Type B pancreatic cell (in vitro differentiated cells): ENCODE results near the gene KCNQ5. TPM values are rescaled to one million over a fixed set of nuclear protein-coding genes. Genes with fewer than 3 reads are reported as not detected.

Experiments used
- DNase-seq: peaks from one replicate; pipeline ENCODE4 v3.0.0; 2021; ENCODE audit warnings: mixed read lengths; ENCODE audit not compliant: unreplicated experiment; ENCODE audit errors: extremely low spot score
- H3K27ac Mint-ChIP-seq: 2 replicates; pipeline ENCODE4 v1.8.0; 2021; ENCODE audit warnings: mild to moderate bottlenecking, mixed read lengths
- H3K27me3 Mint-ChIP-seq: 2 replicates; pipeline ENCODE4 v1.8.0; 2021; ENCODE audit warnings: mixed read lengths
- H3K36me3 Mint-ChIP-seq: 2 replicates; pipeline ENCODE4 v1.8.0; 2021; ENCODE audit warnings: mixed read lengths
- H3K4me1 Mint-ChIP-seq: one replicate; pipeline ENCODE4 v1.8.0; 2021; ENCODE audit warnings: mixed read lengths; ENCODE audit not compliant: unreplicated experiment
- H3K4me3 Mint-ChIP-seq: 2 replicates; pipeline ENCODE4 v1.8.0; 2021; ENCODE audit warnings: mild to moderate bottlenecking, mixed read lengths
- H3K9me3 Mint-ChIP-seq: 2 replicates; pipeline ENCODE4 v1.8.0; 2021; ENCODE audit warnings: mixed read lengths
- total RNA-seq: library from RNA; stranded (reverse); gene quantifications from 2 replicates; pipeline ENCODE4 v1.2.1, GENCODE V29; 2021; ENCODE audit warnings: low replicate concordance
- TF ChIP-seq, protein P1 (sequence below): fragments of 200-600 bp; sonication (generic); conservative IDR thresholded peaks from 2 replicates; pipeline ENCODE4 v1.5.0; 2021; ENCODE audit warnings: antibody characterized with exemption, mild to moderate bottlenecking

KCNQ5 gene
- total RNA-seq, 1 donor from 2014 or later = 1.7 TPM

DNA sequence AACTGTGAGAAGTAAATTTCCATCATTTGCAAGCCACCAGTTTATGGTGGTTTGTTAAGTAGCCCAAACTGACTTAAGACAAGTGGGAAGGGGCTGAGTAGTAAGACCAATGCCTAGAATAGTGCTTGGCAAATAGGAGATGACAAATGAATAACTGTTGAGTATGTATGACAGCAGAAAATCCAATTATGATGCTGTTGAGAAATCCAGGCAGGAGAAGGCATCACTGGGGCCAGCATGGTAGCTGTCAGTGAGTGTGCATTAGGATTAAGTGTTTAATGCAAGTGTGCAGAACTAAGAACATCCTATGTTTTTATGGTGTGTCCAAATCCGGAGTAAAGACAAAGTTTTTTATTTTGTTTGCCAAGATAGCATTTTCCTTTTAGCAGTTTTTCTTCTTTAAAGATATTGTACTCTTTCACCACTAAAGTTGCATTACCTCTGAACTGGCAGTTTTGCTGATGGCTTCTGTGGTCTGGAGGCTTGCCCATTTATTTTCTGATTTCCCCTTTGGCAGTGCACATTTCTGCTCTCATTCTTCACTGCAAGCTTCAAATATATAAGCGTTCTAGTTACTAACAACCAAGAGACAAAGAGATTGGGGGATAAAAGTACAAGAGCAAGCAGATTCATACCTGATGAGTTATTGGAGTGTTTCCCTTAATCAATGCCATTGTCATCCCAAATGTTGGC lies 289.7 kb downstream of the KCNQ5 start:
- Mint-ChIP-seq H3K27me3 (peaks cover 3% of the 10 kb centered on the region), H3K4me3 (no peak overlapping the region), H3K9me3 (peaks cover 8% of the 10 kb centered on the region), H3K4me1 (no peaks in the 10 kb centered on the region), H3K36me3 (no peaks in the 10 kb centered on the region), H3K27ac (no peak overlapping the region)
- no peak for DNase-seq
- TF ChIP-seq, protein P1, sequence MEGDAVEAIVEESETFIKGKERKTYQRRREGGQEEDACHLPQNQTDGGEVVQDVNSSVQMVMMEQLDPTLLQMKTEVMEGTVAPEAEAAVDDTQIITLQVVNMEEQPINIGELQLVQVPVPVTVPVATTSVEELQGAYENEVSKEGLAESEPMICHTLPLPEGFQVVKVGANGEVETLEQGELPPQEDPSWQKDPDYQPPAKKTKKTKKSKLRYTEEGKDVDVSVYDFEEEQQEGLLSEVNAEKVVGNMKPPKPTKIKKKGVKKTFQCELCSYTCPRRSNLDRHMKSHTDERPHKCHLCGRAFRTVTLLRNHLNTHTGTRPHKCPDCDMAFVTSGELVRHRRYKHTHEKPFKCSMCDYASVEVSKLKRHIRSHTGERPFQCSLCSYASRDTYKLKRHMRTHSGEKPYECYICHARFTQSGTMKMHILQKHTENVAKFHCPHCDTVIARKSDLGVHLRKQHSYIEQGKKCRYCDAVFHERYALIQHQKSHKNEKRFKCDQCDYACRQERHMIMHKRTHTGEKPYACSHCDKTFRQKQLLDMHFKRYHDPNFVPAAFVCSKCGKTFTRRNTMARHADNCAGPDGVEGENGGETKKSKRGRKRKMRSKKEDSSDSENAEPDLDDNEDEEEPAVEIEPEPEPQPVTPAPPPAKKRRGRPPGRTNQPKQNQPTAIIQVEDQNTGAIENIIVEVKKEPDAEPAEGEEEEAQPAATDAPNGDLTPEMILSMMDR = no peak

DNA sequence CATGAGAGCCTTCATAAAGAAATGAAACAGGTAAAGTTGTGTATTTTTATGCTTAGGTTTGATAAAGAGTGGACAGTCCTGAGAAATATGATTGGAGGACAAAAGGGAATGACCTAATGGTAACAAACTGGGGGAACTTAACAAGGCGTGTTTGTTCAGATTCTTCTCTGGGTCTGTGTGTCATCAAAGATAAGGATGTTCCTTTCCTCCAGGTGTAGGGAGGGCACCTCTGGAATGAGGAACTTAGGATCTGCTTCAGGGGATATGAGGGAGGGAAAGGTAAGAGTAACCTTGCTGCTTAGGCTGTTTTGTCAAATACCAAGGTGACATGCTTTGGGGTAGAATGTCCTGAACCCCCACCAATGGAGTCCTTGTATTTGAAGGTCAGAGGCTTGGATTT lies 291.9 kb downstream of the KCNQ5 start:
- TF ChIP-seq, protein P1 = no peak
- H3K4me3 Mint-ChIP-seq = no peak overlapping the region
- peak overlapping the region; percentile 91 for H3K27ac Mint-ChIP-seq
- H3K27me3 Mint-ChIP-seq = peaks cover 3% of the 10 kb centered on the region
- H3K4me1 Mint-ChIP-seq = no peaks in the 10 kb centered on the region
- H3K9me3 Mint-ChIP-seq = peaks cover 8% of the 10 kb centered on the region
- no peaks in the 10 kb centered on the region for H3K36me3 Mint-ChIP-seq
- DNase-seq = no peak

GRCh38 chr6:72916298-72916697 lies 294.4 kb downstream of the KCNQ5 start:
- no peak for DNase-seq
- no peaks in the 10 kb centered on the region for H3K4me1 Mint-ChIP-seq

DNA sequence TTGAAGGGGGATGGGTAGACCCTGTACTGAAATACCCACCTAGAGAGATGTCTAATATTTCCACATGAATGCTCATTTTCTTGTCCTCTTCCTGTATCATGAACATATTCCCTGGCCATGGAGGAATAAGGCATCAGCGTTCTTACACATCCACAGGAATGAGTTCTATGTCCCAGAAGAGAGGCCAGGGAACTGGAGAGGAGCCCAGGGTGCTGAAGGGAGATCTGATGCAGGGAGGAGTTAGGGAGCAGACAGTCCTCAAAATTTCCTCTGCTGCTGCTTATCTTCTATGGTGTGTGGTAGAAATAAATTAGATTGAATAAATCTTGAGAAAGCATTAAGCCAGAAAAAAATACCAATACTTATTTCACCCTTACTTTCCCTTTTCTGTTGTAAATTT lies 295.0 kb downstream of the KCNQ5 start:
- Mint-ChIP-seq H3K9me3 (peaks cover 4% of the 10 kb centered on the region), H3K27me3 (peaks cover 9% of the 10 kb centered on the region), H3K27ac (no peak overlapping the region), H3K4me1 (no peaks in the 10 kb centered on the region), H3K36me3 (no peaks in the 10 kb centered on the region), H3K4me3 (no peak overlapping the region)
- TF ChIP-seq, protein P1 = no peak
- no peak for DNase-seq

More at GRCh38 chr6:72916298-72916697, 294.4 kb downstream of the KCNQ5 start:
- peaks cover 9% of the 10 kb centered on the region for H3K27me3 Mint-ChIP-seq
- TF ChIP-seq, protein P1 = no peak
- H3K9me3 Mint-ChIP-seq = peaks cover 4% of the 10 kb centered on the region
- H3K4me3 Mint-ChIP-seq = no peak overlapping the region
- H3K36me3 Mint-ChIP-seq = no peaks in the 10 kb centered on the region
- H3K27ac Mint-ChIP-seq = no peak overlapping the region

- H3K36me3 Mint-ChIP-seq = no peaks in the 10 kb centered on the region
- H3K9me3 Mint-ChIP-seq = no peaks in the 10 kb centered on the region
- DNase-seq = no peak
- no peaks in the 10 kb centered on the region for H3K4me1 Mint-ChIP-seq
- H3K4me3 Mint-ChIP-seq = no peak overlapping the region
- TF ChIP-seq, protein P1 = no peak
- peaks cover 10% of the 10 kb centered on the region for H3K27me3 Mint-ChIP-seq
- no peak overlapping the region for H3K27ac Mint-ChIP-seq
Observed at GRCh38 chr6:72922401-72922800, 300.5 kb downstream of the KCNQ5 start.
